Stimulated activated effector memory CD8-positive, alpha-beta T cell treated with anti-CD3 and anti-CD28 coated beads, Interleukin-12 subunit alpha, Interleukin-12 subunit beta, amount 100 ng/mL, for 72 hours (primary cell): ENCODE measurements around the gene MYO7B.

Source experiments
- ATAC-seq: fragments of 150-1000 bp; cut with Tn5 transposase; 2 replicates; pipeline ENCODE4 v1.10.0; 2021
- DNase-seq, 2 donors: peaks; one replicate each; pipeline ENCODE4 v3.0.0; 2021 to 2022; ENCODE audit warnings: low spot score in 2 of 2
- H3K27ac Mint-ChIP-seq: one replicate; pipeline ENCODE4 v1.8.0; 2022; ENCODE audit warnings: mild to moderate bottlenecking, mixed read lengths
- H3K36me3 Mint-ChIP-seq: one replicate; pipeline ENCODE4 v1.8.0; 2022; ENCODE audit warnings: mild to moderate bottlenecking, mixed read lengths
- H3K4me1 Mint-ChIP-seq: one replicate; pipeline ENCODE4 v1.8.0; 2022; ENCODE audit warnings: mixed read lengths
- H3K4me3 Mint-ChIP-seq: one replicate; pipeline ENCODE4 v1.8.0; 2022; ENCODE audit warnings: mild to moderate bottlenecking, mixed read lengths
- H3K9me3 Mint-ChIP-seq: one replicate; pipeline ENCODE4 v1.8.0; 2022; ENCODE audit warnings: mixed read lengths

The MYO7B gene

GRCh38 chr2:127671557-127672302 lies 136.2 kb downstream of the MYO7B start:
- Mint-ChIP-seq H3K27ac (no peak overlapping the region), H3K9me3 (no peaks in the 10 kb centered on the region), H3K4me1 (peaks cover 11% of the 10 kb centered on the region), H3K36me3 (no peaks in the 10 kb centered on the region), H3K4me3 (no peak overlapping the region)
- no peak for DNase-seq
- peak; percentile 40 for ATAC-seq

- Mint-ChIP-seq H3K4me3 (no peak overlapping the region), H3K36me3 (no peaks in the 10 kb centered on the region), H3K4me1 (peaks cover 11% of the 10 kb centered on the region)
These were observed 137.1 kb downstream of the MYO7B start for GRCh38 chr2:127672341-127673224.

DNA sequence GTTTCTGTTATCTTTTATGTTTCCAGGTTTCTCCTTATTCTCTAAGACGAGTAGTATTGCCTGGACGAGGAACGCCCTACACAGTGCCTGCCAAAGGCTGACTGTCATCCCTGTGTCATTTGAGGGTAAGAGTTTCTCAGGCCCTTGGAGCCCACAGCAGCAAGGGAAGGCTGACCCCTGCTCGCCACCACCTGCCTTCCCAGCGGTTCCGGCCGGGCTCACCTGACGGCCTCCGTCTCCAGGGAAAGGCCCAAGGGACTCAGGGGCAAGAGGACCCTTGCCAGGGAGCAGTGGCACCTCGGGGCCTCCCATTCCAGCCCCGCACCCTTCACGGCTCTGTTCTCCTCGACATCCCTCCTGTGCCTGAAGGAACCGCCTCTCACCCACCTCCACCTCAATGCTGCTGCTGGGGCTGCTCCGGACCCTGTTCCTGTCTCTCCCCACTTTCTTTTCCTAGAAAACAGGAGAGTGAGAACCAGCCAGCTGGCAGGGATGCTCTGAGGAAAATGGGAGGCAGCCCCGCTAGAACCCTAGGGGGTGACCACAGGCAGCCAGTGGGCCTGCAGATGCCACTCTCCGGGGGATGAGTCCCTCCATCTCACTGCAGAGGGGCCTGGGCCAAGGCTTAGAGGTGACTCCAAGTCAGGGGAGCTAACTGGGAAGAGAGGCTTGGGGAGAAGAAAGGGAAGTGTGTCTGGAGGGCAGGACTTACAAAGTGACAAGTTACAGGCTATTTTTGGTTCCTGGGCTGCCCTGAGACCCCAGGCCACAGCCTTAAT lies 138.0 kb downstream of the MYO7B start:
- DNase-seq (no peak), ATAC-seq (no peak)
- Mint-ChIP-seq H3K9me3 (no peaks in the 10 kb centered on the region), H3K36me3 (no peaks in the 10 kb centered on the region), H3K27ac (no peak overlapping the region), H3K4me3 (peak overlapping the region; percentile 68), H3K4me1 (peaks cover 11% of the 10 kb centered on the region)

More at GRCh38 chr2:127672341-127673224, 137.1 kb downstream of the MYO7B start:
- H3K9me3 Mint-ChIP-seq: no peaks in the 10 kb centered on the region
- ATAC-seq (peak; percentile 14), DNase-seq (no peak)
- no peak overlapping the region for H3K27ac Mint-ChIP-seq

- no peaks in the 10 kb centered on the region for H3K9me3 Mint-ChIP-seq
- no peak overlapping the region for H3K27ac Mint-ChIP-seq
- H3K4me3 Mint-ChIP-seq: peak overlapping the region; percentile 68
- ATAC-seq (peak; percentile 41), DNase-seq (no peak)
- no peaks in the 10 kb centered on the region for H3K36me3 Mint-ChIP-seq
- peaks cover 11% of the 10 kb centered on the region for H3K4me1 Mint-ChIP-seq
These were observed 139.0 kb downstream of the MYO7B start for GRCh38 chr2:127674241-127675209.

DNA sequence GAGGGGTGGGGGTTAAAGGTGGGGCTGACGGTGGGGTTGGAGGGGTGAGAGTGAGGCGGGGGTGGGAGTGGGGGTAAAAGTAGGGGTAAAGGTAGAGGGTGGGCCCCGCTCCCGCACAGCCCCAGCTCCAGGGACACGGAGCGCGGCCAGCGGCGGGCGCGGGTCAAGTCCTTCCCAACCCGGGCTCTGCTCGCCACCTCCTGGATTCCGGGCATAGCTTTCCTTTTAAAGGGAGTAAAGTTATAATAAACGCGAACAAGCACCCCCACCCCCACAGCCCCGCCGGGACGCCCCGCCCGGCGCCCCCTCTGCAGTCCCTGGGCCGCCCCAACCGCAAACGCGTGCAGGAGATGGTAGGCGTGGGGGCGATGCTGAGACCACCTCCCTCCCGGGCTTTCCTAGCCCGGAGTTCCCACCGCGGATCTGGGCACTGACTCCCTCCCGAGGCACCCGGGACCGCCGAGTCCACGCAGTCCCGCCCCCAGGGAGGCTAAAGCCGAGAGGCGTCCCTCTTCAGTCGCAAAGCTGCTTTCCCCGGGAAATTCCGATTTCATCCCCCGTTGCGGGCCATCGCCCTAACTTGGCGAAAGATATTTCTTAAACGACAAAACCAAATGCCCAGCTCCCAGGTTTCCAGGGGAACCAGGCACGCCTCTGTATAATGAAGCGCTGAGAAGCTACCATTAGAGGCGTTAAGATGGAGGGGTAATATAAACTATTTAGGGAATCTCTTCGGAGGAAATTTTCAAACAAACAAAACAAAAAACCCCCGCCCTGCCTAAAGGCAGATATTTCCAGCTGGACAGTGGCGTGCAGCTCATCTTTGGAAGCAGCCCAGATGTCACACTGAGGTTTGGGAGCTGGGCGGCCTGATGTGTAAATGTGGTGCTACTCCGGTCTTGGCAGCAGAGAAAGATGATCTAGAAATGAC lies 140.1 kb downstream of the MYO7B start, which contains the start of gene LIMS2:
LIMS2 (minus strand) TSS at position 200 of the 931 bp plus-strand sequence. CDS start 506 bp downstream, outside the sequence.
- Mint-ChIP-seq H3K4me1 (peaks cover 11% of the 10 kb centered on the region), H3K9me3 (no peaks in the 10 kb centered on the region), H3K27ac (no peak within 1 kb of the TSS), H3K36me3 (no peaks in the 10 kb centered on the region), H3K4me3 (peak within 1 kb of the TSS; percentile 68)
- ATAC-seq: no peak
- DNase-seq: no peak

- H3K9me3 Mint-ChIP-seq: no peaks in the 10 kb centered on the region
- DNase-seq: no peak
- ATAC-seq: no peak
- no peaks in the 10 kb centered on the region for H3K36me3 Mint-ChIP-seq
- H3K4me1 Mint-ChIP-seq: peaks cover 13% of the 10 kb centered on the region
- no peak overlapping the region for H3K27ac Mint-ChIP-seq
- H3K4me3 Mint-ChIP-seq: no peak overlapping the region
These were observed 141.4 kb downstream of the MYO7B start for GRCh38 chr2:127676906-127677305.

GRCh38 chr2:127678531-127678930 lies 143.0 kb downstream of the MYO7B start:
- DNase-seq (no peak), ATAC-seq (no peak)
- no peak overlapping the region for H3K4me3 Mint-ChIP-seq
- H3K9me3 Mint-ChIP-seq: no peaks in the 10 kb centered on the region
- H3K4me1 Mint-ChIP-seq: peaks cover 16% of the 10 kb centered on the region
- no peak overlapping the region for H3K27ac Mint-ChIP-seq
- no peaks in the 10 kb centered on the region for H3K36me3 Mint-ChIP-seq

DNA sequence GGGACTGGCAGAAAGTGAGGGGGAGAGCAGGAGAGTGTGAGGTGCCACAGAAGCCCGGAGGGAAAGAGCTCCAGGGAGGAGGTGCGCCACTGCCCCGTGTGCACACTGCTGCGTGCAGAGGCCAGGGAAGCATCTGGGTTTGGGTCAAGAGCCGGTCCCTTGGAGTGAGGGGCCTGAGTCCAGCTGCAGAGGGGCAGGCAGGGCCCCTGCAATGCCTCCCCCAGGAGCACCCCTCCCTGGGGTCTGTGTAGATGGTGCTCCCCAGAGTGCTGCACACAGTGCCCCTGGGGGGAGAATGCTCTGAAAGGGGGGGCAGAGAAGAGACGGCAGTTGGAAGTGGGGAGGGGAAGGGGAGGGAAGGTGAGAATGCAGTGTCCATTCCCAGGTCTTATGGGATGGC lies 143.5 kb downstream of the MYO7B start:
- H3K4me3 Mint-ChIP-seq: no peak overlapping the region
- H3K9me3 Mint-ChIP-seq: no peaks in the 10 kb centered on the region
- H3K36me3 Mint-ChIP-seq: no peaks in the 10 kb centered on the region
- H3K27ac Mint-ChIP-seq: no peak overlapping the region
- ATAC-seq: no peak
- H3K4me1 Mint-ChIP-seq: peaks cover 12% of the 10 kb centered on the region
- DNase-seq: no peak

DNA sequence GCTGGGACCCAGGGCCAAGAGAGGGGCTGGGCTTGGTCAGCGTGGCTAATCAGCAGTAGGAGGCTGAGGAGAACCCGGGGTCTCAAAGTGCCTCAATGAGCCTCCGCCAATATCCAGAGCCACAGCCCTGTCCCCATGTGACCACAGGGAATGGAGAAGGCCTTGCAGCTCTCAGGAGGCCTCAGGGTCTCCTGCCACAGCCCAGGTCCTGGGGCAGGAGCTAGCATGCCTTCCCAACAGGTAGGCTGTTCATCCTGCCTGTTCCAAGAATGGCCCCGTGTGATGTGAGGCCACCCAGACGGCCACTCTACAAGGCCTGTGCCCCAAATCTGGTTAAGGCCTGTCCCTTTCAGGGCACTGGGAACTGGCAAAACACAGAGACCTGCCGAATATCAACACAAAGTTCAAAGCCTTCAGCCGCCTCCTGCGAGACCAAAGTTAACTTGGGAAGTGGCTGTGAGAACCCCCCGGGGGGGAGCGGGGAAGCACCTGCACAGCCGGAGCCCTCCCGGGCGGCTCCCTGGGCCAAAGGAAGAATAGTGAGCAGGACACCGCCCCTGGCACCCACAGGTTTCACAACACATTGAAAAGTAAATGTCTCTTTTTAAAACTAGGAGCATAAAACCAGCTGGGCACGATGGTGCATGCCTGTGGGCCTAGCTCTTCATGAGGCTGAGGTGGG lies 144.3 kb downstream of the MYO7B start:
- DNase-seq (no peak), ATAC-seq (no peak)
- H3K9me3 Mint-ChIP-seq: no peaks in the 10 kb centered on the region
- H3K36me3 Mint-ChIP-seq: no peaks in the 10 kb centered on the region
- peaks cover 6% of the 10 kb centered on the region for H3K4me1 Mint-ChIP-seq
- no peak overlapping the region for H3K27ac Mint-ChIP-seq
- no peak overlapping the region for H3K4me3 Mint-ChIP-seq

- Mint-ChIP-seq H3K27ac (no peak overlapping the region), H3K9me3 (no peaks in the 10 kb centered on the region), H3K4me3 (no peak overlapping the region), H3K4me1 (peaks cover 6% of the 10 kb centered on the region), H3K36me3 (no peaks in the 10 kb centered on the region)
- ATAC-seq (no peak), DNase-seq (no peak)
These were observed 145.3 kb downstream of the MYO7B start for GRCh38 chr2:127680706-127681287.

GRCh38 chr2:127681288-127681804 lies 145.9 kb downstream of the MYO7B start:
- no peaks in the 10 kb centered on the region for H3K36me3 Mint-ChIP-seq
- H3K9me3 Mint-ChIP-seq: no peaks in the 10 kb centered on the region
- H3K4me1 Mint-ChIP-seq: peaks cover 6% of the 10 kb centered on the region
- H3K4me3 Mint-ChIP-seq: no peak overlapping the region
- ATAC-seq: no peak
- H3K27ac Mint-ChIP-seq: no peak overlapping the region
- no peak for DNase-seq

DNA sequence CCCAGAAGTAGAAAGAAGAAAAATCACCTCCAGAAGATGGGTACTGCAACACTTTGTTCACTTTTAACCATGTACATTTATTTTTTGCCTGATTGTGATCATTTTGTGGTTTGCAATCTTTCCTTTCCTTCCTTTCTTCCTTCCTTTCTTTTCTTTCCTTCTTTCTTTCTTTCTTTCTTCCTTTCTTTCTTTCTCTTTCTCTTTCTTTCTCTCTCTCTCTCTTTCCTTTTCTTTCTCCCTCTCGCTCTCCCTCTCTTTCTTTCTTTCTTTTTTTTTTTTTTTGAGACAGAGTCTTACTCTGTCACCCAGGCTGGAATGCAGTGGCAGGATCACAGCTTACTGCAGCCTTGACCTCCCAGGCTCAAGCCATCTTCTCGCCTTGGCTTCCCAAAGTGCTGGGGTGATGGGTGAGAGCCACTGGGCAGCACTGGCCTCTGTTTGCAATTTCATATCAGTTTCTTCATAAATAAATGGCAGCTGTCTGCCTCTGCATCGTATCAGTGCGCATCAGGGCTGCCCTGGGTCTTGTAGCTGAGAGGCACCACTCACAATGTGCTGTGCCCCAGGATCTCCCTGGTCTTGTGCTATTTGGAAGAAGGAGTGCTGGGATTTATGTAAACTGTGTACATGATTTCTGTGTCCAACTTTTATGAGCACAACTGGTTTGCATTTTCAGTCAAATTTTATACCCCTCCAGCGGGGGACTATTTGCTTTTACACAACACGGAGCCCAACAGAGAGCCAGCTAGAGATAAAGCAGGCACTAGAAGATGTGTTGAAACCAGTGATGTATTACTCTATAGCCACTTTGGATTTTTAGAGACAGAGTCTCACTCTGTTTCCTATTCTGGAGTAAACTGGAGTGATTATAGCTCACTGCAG lies 146.7 kb downstream of the MYO7B start:
- no peak overlapping the region for H3K4me3 Mint-ChIP-seq
- H3K9me3 Mint-ChIP-seq: no peaks in the 10 kb centered on the region
- peaks cover 6% of the 10 kb centered on the region for H3K4me1 Mint-ChIP-seq
- DNase-seq (no peak), ATAC-seq (no peak)
- no peaks in the 10 kb centered on the region for H3K36me3 Mint-ChIP-seq
- H3K27ac Mint-ChIP-seq: no peak overlapping the region
